ENCODE results near the gene MORN1.

DNA sequence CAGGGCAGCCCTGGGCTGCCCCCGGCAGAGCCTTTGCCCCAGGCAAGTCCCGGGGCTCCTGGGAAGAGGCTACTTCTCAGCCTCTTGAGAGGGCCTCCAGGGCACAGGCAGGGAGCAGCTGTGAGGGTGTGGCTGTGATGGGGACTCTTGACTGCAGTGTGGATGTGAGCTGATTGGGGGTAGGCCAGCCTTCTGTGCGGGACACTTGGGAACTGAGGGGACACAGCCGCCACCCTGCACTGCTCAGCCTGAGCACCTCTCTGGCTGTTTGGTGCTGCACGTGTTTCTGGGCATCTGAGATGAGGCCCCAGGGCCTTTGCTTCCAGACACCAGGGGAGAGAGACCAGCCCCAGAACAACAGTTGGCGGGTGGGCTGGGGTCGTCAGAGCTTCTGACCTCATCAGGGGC, 101.2 kb downstream of the MORN1 start:
- TF ChIP-seq POLR2A (IDR thresholded peaks at IDR 0.05; ENCODE audit: low read depth) (no peak), EP300 (IDR thresholded peaks at IDR 0.05) (no peak)
- TF ChIP-seq, protein P1, sequence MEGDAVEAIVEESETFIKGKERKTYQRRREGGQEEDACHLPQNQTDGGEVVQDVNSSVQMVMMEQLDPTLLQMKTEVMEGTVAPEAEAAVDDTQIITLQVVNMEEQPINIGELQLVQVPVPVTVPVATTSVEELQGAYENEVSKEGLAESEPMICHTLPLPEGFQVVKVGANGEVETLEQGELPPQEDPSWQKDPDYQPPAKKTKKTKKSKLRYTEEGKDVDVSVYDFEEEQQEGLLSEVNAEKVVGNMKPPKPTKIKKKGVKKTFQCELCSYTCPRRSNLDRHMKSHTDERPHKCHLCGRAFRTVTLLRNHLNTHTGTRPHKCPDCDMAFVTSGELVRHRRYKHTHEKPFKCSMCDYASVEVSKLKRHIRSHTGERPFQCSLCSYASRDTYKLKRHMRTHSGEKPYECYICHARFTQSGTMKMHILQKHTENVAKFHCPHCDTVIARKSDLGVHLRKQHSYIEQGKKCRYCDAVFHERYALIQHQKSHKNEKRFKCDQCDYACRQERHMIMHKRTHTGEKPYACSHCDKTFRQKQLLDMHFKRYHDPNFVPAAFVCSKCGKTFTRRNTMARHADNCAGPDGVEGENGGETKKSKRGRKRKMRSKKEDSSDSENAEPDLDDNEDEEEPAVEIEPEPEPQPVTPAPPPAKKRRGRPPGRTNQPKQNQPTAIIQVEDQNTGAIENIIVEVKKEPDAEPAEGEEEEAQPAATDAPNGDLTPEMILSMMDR (IDR thresholded peaks at IDR 0.05): no peak

All from esophagus muscularis mucosa (tissue), 4 donors.